ENCODE measurements around the gene CYP19A1.

DNA sequence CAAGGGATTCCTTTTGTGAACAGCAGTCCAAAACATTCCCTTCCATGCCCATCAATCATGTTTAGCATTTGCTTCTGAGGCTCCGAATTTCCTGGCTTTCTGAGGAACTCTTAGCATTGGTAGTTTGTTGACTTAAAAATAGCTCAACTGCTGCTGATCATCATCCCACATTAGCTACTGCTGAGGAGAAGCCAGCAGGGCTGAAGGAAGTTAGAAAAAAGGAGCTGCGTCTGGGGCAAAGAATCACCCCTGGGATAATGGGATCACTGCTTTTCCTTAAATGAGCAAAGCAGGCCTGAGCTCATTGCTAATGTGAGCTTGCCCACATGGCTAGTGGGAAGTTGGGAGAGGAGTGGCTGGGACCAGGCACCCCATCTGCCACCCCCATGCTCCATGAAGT, 39.8 kb downstream of the CYP19A1 start:
- TF ChIP-seq, protein P1, sequence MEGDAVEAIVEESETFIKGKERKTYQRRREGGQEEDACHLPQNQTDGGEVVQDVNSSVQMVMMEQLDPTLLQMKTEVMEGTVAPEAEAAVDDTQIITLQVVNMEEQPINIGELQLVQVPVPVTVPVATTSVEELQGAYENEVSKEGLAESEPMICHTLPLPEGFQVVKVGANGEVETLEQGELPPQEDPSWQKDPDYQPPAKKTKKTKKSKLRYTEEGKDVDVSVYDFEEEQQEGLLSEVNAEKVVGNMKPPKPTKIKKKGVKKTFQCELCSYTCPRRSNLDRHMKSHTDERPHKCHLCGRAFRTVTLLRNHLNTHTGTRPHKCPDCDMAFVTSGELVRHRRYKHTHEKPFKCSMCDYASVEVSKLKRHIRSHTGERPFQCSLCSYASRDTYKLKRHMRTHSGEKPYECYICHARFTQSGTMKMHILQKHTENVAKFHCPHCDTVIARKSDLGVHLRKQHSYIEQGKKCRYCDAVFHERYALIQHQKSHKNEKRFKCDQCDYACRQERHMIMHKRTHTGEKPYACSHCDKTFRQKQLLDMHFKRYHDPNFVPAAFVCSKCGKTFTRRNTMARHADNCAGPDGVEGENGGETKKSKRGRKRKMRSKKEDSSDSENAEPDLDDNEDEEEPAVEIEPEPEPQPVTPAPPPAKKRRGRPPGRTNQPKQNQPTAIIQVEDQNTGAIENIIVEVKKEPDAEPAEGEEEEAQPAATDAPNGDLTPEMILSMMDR (IDR thresholded peaks at IDR 0.05; ENCODE audit: low read depth, low read length, missing input control) = no peak
- TF ChIP-seq FOXA1 (IDR thresholded peaks at IDR 0.05) (no peak), JUND (IDR thresholded peaks at IDR 0.05) (no peak)
